Smooth muscle cell (in vitro differentiated cells): ENCODE results near the gene DEFB119. TPM values are rescaled to one million over a fixed set of nuclear protein-coding genes. Genes with fewer than 3 reads are reported as not detected.

ENCODE experiments used
- DNase-seq: peaks from one replicate; lab custom pipeline; 2025; ENCODE audit not compliant: unreplicated experiment; lab: John Stamatoyannopoulos, UW
- H2AFZ ChIP-seq: fragments of 200-600 bp; sonication (generic); 2 replicates; pipeline ENCODE4 v1.6.0; 2016; ENCODE audit warnings: antibody characterized with exemption, low read depth, mild to moderate bottlenecking
- H3F3A ChIP-seq: fragments of 200-600 bp; sonication (generic); 2 replicates; pipeline ENCODE4 v1.6.0; 2017; ENCODE audit warnings: antibody characterized with exemption, low read depth
- H3K27ac ChIP-seq: fragments of 200-600 bp; sonication (generic); 2 replicates; pipeline ENCODE4 v1.5.1; 2016; ENCODE audit warnings: low read depth, mild to moderate bottlenecking
- H3K27me3 ChIP-seq: fragments of 200-600 bp; sonication (generic); 2 replicates; pipeline ENCODE4 v1.6.1; 2016; ENCODE audit warnings: low read depth, mild to moderate bottlenecking
- H3K36me3 ChIP-seq: fragments of 200-600 bp; sonication (generic); 2 replicates; pipeline ENCODE4 v1.5.1; 2016; ENCODE audit warnings: low read depth
- H3K4me1 ChIP-seq: fragments of 200-600 bp; sonication (generic); 2 replicates; pipeline ENCODE4 v1.5.1; 2016; ENCODE audit warnings: low read depth
- H3K4me2 ChIP-seq: fragments of 200-600 bp; sonication (generic); 2 replicates; pipeline ENCODE4 v1.6.0; 2016; ENCODE audit warnings: mild to moderate bottlenecking
- H3K4me3 ChIP-seq: fragments of 200-600 bp; sonication (generic); 2 replicates; pipeline ENCODE4 v1.5.1; 2016; ENCODE audit warnings: mild to moderate bottlenecking
- H3K79me2 ChIP-seq: fragments of 200-600 bp; sonication (generic); 2 replicates; pipeline ENCODE4 v1.6.0; 2016; ENCODE audit warnings: low read depth, mild to moderate bottlenecking
- H3K9ac ChIP-seq: fragments of 200-600 bp; sonication (generic); 2 replicates; pipeline ENCODE4 v1.6.0; 2016; ENCODE audit warnings: low read depth
- H3K9me3 ChIP-seq: fragments of 200-600 bp; sonication (generic); replicated peaks from 2 replicates; pipeline ENCODE4 v1.5.1; 2016; ENCODE audit warnings: low read depth
- H4K20me1 ChIP-seq: fragments of 200-600 bp; sonication (generic); 2 replicates; pipeline ENCODE4 v1.6.0; 2016; ENCODE audit warnings: low read depth
- CTCF ChIP-seq: fragments of 200-600 bp; sonication (generic); IDR thresholded peaks from 2 replicates; pipeline ENCODE4 v1.5.1; 2017; ENCODE audit warnings: borderline replicate concordance, mild to moderate bottlenecking, antibody characterized with exemption; ENCODE audit not compliant: insufficient read depth, poor library complexity, severe bottlenecking
- polyA plus RNA-seq: library from polyadenylated mRNA; unstranded; fragments of >200 nt; fragmentation: Nextera tagmentation; extraction: Ambion mirVana; gene quantifications from 2 replicates; pipeline ENCODE4 v1.2.1, GENCODE V29; 2016
- small RNA-seq: library from RNA; depleted of rRNA; stranded (forward); fragments of <200 nt; gene quantifications from one replicate; pipeline ENCODE3, GENCODE V24; 2014
- total RNA-seq: library from RNA; depleted of rRNA; stranded (reverse); fragments of >200 nt; gene quantifications from 2 replicates; pipeline ENCODE4 v1.2.3, GENCODE V29; 2014

DEFB119 gene
- total and polyA plus RNA-seq, 2 experiments from 2014 or later, result not detected

- Histone ChIP-seq H4K20me1 (no peaks in the 10 kb centered on the region), H3K27me3 (no peaks in the 10 kb centered on the region), H3K4me2 (no peak overlapping the region), H2AFZ (no peak overlapping the region), H3K79me2 (no peaks in the 10 kb centered on the region), H3F3A (no peaks in the 10 kb centered on the region), H3K4me3 (no peak overlapping the region), H3K36me3 (no peaks in the 10 kb centered on the region), H3K9ac (no peak overlapping the region), H3K27ac (no peak overlapping the region), H3K9me3 (peaks cover 12% of the 10 kb centered on the region), H3K4me1 (no peaks in the 10 kb centered on the region)
- TF ChIP-seq CTCF, result no peak
- no peak for DNase-seq
Measured at GRCh38 chr20:31330893-31331292, 59.5 kb downstream of the DEFB119 start.

Small RNA genes lying within 50 kb of the gene (small RNA-seq; reads per million reads assigned to genes)
- gene DEFB117, result not detected
- not detected for gene RF00561
- not detected for gene RNA5SP480

Other genes starting within 250 kb of the DEFB119 start
- not detected in 2 replicates for gene DEFB115, start 132.9 kb downstream of the DEFB119 start, total RNA-seq
- not detected in 2 replicates for gene DEFB115, start 132.9 kb downstream of the DEFB119 start, polyA plus RNA-seq
- gene DEFB116, start 82.0 kb downstream of the DEFB119 start, total RNA-seq, result not detected in 2 replicates
- gene DEFB116, start 82.0 kb downstream of the DEFB119 start, polyA plus RNA-seq, result not detected in 2 replicates
- not detected in 2 replicates for gene DEFB118, start 22.0 kb downstream of the DEFB119 start, total RNA-seq
- gene DEFB118, start 22.0 kb downstream of the DEFB119 start, polyA plus RNA-seq, result not detected in 2 replicates
- gene DEFB121, start 15.6 kb upstream of the DEFB119 start, total RNA-seq, result not detected in 2 replicates
- gene DEFB121, start 15.6 kb upstream of the DEFB119 start, polyA plus RNA-seq, result not detected in 2 replicates
- gene DEFB123, start 50.0 kb upstream of the DEFB119 start, total RNA-seq, result not detected in 2 replicates
- not detected in 2 replicates for gene DEFB123, start 50.0 kb upstream of the DEFB119 start, polyA plus RNA-seq
- gene DEFB124, start 84.5 kb upstream of the DEFB119 start, total RNA-seq, result not detected in 2 replicates
- gene DEFB124, start 84.5 kb upstream of the DEFB119 start, polyA plus RNA-seq, result not detected in 2 replicates
- 0.85 TPM in 1 of 2 replicates, not detected in the other for gene REM1, start 84.7 kb upstream of the DEFB119 start, total RNA-seq
- gene REM1, start 84.7 kb upstream of the DEFB119 start, polyA plus RNA-seq, result 1.1 and 1.4 TPM in 2 replicates
- gene HM13, start 123.9 kb upstream of the DEFB119 start, total RNA-seq, result 165 and 210 TPM in 2 replicates
- gene HM13, start 123.9 kb upstream of the DEFB119 start, polyA plus RNA-seq, result 336 and 397 TPM in 2 replicates
- 396 and 414 TPM in 2 replicates for gene ID1, start 214.7 kb upstream of the DEFB119 start, total RNA-seq
- gene ID1, start 214.7 kb upstream of the DEFB119 start, polyA plus RNA-seq, result 87.6 and 182 TPM in 2 replicates
- not detected in 2 replicates for gene COX4I2, start 247.3 kb upstream of the DEFB119 start, total RNA-seq
- 0.80 and 2.1 TPM in 2 replicates for gene COX4I2, start 247.3 kb upstream of the DEFB119 start, polyA plus RNA-seq